Breast epithelium (tissue), 4 donors: ENCODE data around the gene CNN1. TPM values are rescaled to one million over a fixed set of nuclear protein-coding genes. Genes with fewer than 3 reads are reported as not detected.
A peak's percentile ranks its signal among the peaks of the same experiment; 100 is the strongest.

Source experiments
- DNase-seq, 2 donors: peaks; one replicate each; pipeline ENCODE4 v3.0.0-alpha.2; 2019; ENCODE audit warnings: low spot score in 2 of 2
- H3K27ac ChIP-seq, 2 donors: fragments of 200-600 bp; sonication (generic) in 1 of 2; one replicate each; pipeline ENCODE4 v1.5.1; 2016 to 2019; ENCODE audit warnings: mild to moderate bottlenecking in 1 of 2
- H3K27me3 ChIP-seq, 2 donors: fragments of 200-600 bp; sonication (generic) in 1 of 2; one replicate each; pipeline versions ENCODE4 v1.5.1 to v1.6.0; 2017 to 2019; ENCODE audit warnings: control low read depth in 1 of 2, mild to moderate bottlenecking in 1 of 2
- H3K36me3 ChIP-seq: fragments of 200-600 bp; one replicate; pipeline ENCODE4 v1.5.1; 2019
- H3K4me1 ChIP-seq, 2 donors: fragments of 200-600 bp; sonication (generic); one replicate each; pipeline ENCODE4 v1.5.1; 2016 to 2019; ENCODE audit warnings: control low read depth in 1 of 2
- H3K4me3 ChIP-seq, 3 donors: fragments of 200-600 bp; sonication (generic); 1 replicate in 2 of 3; 2 replicates in 1 of 3; pipeline ENCODE4 v1.5.1; 2016 to 2019; ENCODE audit warnings: mild to moderate bottlenecking in 3 of 3, moderate library complexity in 2 of 3
- H3K9me3 ChIP-seq, 2 donors: fragments of 200-600 bp; sonication (generic) in 1 of 2; one replicate each; pipeline ENCODE4 v1.5.1; 2016 to 2019; ENCODE audit warnings: control low read depth in 1 of 2
- POLR2A ChIP-seq: fragments of 450-650 bp; IDR thresholded peaks from one replicate; pipeline ENCODE4 v1.6.1; 2016; ENCODE audit warnings: antibody characterized with exemption, mild to moderate bottlenecking, moderate library complexity
- POLR2AphosphoS5 ChIP-seq, 3 donors: sonication (generic); formaldehyde crosslinking; IDR thresholded peaks; one replicate each; pipeline ENCODE4 v1.6.1; 2017; ENCODE audit warnings: antibody characterized with exemption in 3 of 3
- intact Hi-C: fragments of 100-400 bp; cut with DNase I; formaldehyde crosslinking; loops from one replicate; pipeline ENCODE4 v1.15.1; 2023; ENCODE audit warnings: low total_unique reads
- total RNA-seq, 3 donors: library from RNA; depleted of rRNA; stranded (reverse); fragments of >200 nt; gene quantifications; one replicate each; pipeline ENCODE4 v1.1.0, GENCODE V29; 2016
- TF ChIP-seq, protein P1 (sequence below), 3 donors: fragments of 450-650 bp; IDR thresholded peaks; one replicate each; pipeline ENCODE4 v1.5.1; 2016 to 2017; ENCODE audit warnings: antibody characterized with exemption in 3 of 3, mild to moderate bottlenecking in 3 of 3, moderate library complexity in 3 of 3

CNN1 gene
- total RNA-seq, 3 donors from 2014 or later = 2.2 to 106 (median 74.3) TPM

DNA sequence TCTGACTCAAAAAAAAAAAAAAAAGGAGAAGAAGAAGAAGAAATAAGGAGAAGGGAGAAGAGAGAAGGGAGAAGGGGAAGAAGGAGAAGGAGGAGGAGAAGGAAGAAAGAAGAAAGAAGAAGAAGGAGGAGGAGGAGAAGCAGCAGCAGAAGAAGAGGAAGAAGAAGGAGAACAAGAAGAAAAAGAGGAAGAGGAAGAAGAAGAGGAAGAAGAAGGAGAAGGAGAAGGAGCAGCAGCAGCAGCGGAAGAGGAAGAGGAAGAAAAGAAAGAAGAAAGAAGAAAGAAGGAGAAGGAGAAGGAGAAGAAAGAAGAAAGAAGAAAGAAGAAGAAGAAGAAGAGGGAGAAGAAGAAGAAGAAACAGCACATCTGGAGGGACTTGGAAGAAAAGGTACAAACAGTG, 4.1 kb upstream of the CNN1 start:
- Histone ChIP-seq H3K4me1 (no peaks in the 10 kb centered on the region), H3K36me3 (no peaks in the 10 kb centered on the region), H3K4me3 (no peak overlapping the region), H3K27me3 (peaks cover 0 to 7% of the 10 kb centered on the region in 2 donors), H3K9me3 (no peaks in the 10 kb centered on the region), H3K27ac (peak overlapping the region in 1 of 2 donors; percentile 68)
- TF ChIP-seq, protein P1, sequence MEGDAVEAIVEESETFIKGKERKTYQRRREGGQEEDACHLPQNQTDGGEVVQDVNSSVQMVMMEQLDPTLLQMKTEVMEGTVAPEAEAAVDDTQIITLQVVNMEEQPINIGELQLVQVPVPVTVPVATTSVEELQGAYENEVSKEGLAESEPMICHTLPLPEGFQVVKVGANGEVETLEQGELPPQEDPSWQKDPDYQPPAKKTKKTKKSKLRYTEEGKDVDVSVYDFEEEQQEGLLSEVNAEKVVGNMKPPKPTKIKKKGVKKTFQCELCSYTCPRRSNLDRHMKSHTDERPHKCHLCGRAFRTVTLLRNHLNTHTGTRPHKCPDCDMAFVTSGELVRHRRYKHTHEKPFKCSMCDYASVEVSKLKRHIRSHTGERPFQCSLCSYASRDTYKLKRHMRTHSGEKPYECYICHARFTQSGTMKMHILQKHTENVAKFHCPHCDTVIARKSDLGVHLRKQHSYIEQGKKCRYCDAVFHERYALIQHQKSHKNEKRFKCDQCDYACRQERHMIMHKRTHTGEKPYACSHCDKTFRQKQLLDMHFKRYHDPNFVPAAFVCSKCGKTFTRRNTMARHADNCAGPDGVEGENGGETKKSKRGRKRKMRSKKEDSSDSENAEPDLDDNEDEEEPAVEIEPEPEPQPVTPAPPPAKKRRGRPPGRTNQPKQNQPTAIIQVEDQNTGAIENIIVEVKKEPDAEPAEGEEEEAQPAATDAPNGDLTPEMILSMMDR (IDR thresholded peaks at IDR 0.05) = no peak
- TF ChIP-seq POLR2A = no peak
- TF ChIP-seq POLR2AphosphoS5 (IDR thresholded peaks at IDR 0.05) = no peak
- intact Hi-C loops = no loop called here
- no peak for DNase-seq

DNA sequence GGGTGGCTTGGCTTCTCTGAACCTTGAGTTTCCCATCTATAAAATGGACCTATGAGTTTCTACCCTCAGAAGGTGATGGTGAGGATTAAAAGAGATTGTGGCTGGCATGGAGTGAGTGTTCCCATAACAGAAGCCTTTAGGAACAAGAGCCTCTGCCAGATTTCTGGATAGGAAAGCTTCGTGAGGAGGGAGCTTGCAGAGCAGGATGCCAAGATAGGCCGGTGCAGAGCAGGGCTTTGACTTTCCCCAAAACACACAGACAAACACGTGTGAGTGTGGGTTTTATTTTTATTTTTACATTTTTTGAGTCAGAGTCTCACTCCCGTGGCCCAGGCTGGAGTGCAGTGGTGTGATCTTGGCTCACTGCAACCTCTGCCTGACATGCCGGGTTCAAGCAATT, 3.7 kb upstream of the CNN1 start:
- DNase-seq = no peak
- intact Hi-C loops = no loop called here

DNA sequence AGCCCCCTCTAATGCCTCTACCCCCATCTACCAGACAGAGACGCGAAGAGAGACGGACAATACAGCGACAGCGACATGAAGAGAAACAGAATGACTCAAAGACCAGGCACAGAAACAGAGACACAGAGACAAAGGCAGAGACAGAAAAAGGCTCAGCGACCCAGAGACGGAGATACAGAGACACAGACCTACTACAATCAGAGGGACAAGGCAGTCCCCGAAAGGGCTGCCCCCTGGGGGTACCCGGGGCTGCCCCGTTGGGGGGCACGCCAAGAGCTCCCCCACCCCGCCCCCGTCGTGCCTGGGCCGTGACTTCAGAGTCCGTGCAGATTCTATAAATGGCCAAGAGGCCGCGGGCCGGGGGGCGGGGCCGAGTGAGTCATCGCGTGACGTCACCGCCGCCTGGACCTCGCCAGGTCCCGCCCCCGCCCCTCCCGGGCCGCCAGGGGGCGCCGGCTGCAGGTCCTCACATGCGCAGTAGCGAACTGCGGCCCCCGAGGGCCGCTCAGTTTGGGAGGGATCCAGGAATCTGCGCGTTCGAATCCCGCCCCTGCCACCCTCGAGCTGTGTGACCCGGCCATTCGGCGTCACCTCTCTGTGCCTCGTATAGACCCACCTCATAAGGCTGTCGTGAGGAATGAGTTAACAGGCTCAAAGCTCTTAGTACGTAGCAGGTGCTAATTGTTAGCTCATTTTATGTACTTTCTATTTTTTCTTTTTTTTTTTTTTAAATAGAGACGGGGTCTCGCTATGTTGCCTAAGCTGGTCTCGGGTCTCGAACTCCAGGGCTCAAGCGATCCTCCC, 2.7 kb upstream of the CNN1 start:
- Histone ChIP-seq H3K4me1 (no peaks in the 10 kb centered on the region), H3K36me3 (no peaks in the 10 kb centered on the region), H3K27me3 (peaks cover 0 to 12% of the 10 kb centered on the region in 2 donors), H3K4me3 (peak overlapping the region; percentile 25 to 49 (median 37)), H3K9me3 (no peaks in the 10 kb centered on the region), H3K27ac (peak overlapping the region; percentile 66 to 68)
- peak; percentile 90 to 91 for DNase-seq
- intact Hi-C loops = no loop called here
- TF ChIP-seq POLR2A (no peak), POLR2AphosphoS5 (IDR thresholded peaks at IDR 0.05) (peak; percentile 38 to 65 (median 42))
- TF ChIP-seq, protein P1 (IDR thresholded peaks at IDR 0.05) = peak; percentile 61 to 83 (median 80)

More for the DNA sequence above, 3.7 kb upstream of the CNN1 start:
- H3K27me3 ChIP-seq = peaks cover 0 to 11% of the 10 kb centered on the region in 2 donors
- H3K9me3 ChIP-seq = no peaks in the 10 kb centered on the region
- no peaks in the 10 kb centered on the region for H3K4me1 ChIP-seq
- H3K36me3 ChIP-seq = no peaks in the 10 kb centered on the region
- H3K27ac ChIP-seq = peak overlapping the region; percentile 66 to 68
- H3K4me3 ChIP-seq = no peak overlapping the region
- TF ChIP-seq, protein P1 (IDR thresholded peaks at IDR 0.05) = no peak
- no peak for TF ChIP-seq POLR2A
- TF ChIP-seq POLR2AphosphoS5 (IDR thresholded peaks at IDR 0.05) = no peak

DNA sequence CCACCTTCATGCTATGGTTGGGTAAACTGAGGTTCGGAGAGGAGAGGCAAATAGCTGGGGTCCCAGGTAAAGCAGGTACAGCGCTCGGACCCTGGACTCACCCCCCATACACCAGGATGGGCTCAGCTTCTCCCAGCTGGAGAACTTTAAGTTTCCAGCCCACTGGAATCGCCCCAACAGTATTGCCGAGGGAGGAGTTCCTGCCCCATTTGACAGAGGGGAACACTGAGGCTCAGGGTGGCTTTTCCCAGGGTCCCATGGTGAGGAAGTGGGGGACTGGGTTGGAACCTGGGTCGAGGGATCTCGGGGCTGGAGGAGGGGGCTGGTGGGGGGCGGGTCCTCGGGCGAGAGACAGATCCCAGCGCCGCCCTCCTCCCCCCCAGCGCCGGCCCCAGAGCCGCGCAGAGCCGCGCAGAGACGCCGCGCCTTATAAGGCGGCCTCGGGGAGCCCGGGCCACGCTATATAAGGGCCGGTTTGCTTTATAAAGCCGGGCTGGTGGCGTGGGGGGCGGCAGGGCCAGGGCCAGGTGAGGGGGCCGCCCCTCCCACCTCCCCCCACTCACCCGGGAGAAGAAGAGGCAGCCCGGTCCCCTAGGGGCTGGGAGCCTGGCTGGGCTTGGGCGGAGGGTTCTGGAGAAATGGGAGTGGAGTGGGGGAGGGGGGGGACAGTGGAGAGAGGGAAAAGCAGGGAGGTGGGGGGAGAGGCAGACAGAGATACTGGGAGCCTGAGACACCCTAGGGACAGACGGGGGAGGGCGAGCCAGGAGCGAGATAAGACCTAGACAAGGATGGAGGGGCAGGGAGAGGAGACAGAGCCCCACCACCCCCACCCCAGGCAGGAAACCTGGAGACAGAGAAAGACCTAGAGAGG, 1.1 kb downstream of the CNN1 start:
- DNase-seq = peak in 1 of 2 donors; percentile 67
- Histone ChIP-seq H3K4me3 (peak overlapping the region; percentile 26 to 66 (median 57)), H3K9me3 (no peaks in the 10 kb centered on the region), H3K36me3 (no peaks in the 10 kb centered on the region), H3K27ac (peak overlapping the region; percentile 91 to 92), H3K4me1 (no peaks in the 10 kb centered on the region), H3K27me3 (peaks cover 0 to 12% of the 10 kb centered on the region in 2 donors)
- TF ChIP-seq POLR2AphosphoS5 (IDR thresholded peaks at IDR 0.05) = peak in 1 of 3 donors; percentile 21
- no peak for TF ChIP-seq POLR2A
- intact Hi-C loops = no loop called here

DNA sequence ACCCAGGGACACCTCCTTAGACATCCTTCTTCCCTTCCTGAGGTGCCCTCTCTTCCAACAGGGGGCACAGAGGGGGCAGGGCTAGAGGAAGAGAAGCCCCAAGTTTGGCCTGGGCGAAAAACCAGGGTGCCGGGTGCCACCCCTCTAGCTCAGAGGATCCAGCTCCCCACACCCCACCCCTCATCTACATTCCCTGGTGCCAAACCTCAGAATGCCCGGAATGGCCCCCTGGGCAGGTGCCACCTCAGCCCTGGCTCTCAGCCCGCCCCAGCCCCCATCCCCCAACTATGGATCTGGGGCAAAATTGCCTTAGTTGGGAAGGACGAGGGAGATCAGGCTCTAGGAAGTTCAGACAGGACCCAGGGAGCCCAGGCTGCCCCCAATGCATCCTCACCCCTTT, 2.0 kb downstream of the CNN1 start:
- Histone ChIP-seq H3K27me3 (peaks cover 0 to 12% of the 10 kb centered on the region in 2 donors), H3K27ac (peak overlapping the region; percentile 91 to 92), H3K4me1 (no peaks in the 10 kb centered on the region), H3K4me3 (peak overlapping the region in 2 of 3 donors; percentile 57 to 66), H3K36me3 (no peaks in the 10 kb centered on the region), H3K9me3 (no peaks in the 10 kb centered on the region)
- intact Hi-C loops = no loop called here
- TF ChIP-seq, protein P1 (IDR thresholded peaks at IDR 0.05) = no peak
- TF ChIP-seq POLR2A (no peak), POLR2AphosphoS5 (IDR thresholded peaks at IDR 0.05) (no peak)
- DNase-seq = peak in 1 of 2 donors; percentile 73
